PFSK-1 (cell line): ENCODE measurements around the gene ECE1.

ENCODE experiments used
- POLR2AphosphoS5 ChIP-seq: IDR thresholded peaks from 2 replicates; pipeline ENCODE4 v1.6.1; 2012; ENCODE audit warnings: low read depth, mild to moderate bottlenecking, control low read depth, low read length, moderate library complexity
- TAF1 ChIP-seq: IDR thresholded peaks from 2 replicates; pipeline ENCODE4 v1.6.1; 2012; ENCODE audit warnings: low read length, control low read depth, borderline replicate concordance; ENCODE audit not compliant: insufficient read depth
- TF ChIP-seq, protein P1 (sequence below), 2 experiments: IDR thresholded peaks; 2 replicates each; pipeline versions ENCODE4 v1.6.1 to v1.8.0; 2011 to 2012; ENCODE audit warnings: low read depth in 2 of 2, low read length in 2 of 2, control low read depth in 1 of 2, inconsistent platforms in 1 of 2, mild to moderate bottlenecking in 1 of 2, moderate library complexity in 1 of 2; ENCODE audit not compliant: insufficient read depth in 1 of 2

- no peak for TF ChIP-seq POLR2AphosphoS5
- TF ChIP-seq, protein P1, sequence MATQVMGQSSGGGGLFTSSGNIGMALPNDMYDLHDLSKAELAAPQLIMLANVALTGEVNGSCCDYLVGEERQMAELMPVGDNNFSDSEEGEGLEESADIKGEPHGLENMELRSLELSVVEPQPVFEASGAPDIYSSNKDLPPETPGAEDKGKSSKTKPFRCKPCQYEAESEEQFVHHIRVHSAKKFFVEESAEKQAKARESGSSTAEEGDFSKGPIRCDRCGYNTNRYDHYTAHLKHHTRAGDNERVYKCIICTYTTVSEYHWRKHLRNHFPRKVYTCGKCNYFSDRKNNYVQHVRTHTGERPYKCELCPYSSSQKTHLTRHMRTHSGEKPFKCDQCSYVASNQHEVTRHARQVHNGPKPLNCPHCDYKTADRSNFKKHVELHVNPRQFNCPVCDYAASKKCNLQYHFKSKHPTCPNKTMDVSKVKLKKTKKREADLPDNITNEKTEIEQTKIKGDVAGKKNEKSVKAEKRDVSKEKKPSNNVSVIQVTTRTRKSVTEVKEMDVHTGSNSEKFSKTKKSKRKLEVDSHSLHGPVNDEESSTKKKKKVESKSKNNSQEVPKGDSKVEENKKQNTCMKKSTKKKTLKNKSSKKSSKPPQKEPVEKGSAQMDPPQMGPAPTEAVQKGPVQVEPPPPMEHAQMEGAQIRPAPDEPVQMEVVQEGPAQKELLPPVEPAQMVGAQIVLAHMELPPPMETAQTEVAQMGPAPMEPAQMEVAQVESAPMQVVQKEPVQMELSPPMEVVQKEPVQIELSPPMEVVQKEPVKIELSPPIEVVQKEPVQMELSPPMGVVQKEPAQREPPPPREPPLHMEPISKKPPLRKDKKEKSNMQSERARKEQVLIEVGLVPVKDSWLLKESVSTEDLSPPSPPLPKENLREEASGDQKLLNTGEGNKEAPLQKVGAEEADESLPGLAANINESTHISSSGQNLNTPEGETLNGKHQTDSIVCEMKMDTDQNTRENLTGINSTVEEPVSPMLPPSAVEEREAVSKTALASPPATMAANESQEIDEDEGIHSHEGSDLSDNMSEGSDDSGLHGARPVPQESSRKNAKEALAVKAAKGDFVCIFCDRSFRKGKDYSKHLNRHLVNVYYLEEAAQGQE (IDR thresholded peaks at IDR 0.05; ENCODE audit: insufficient read depth in 1 of 2, low read depth in 2 of 2, low read length in 2 of 2): no peak
- no peak for TF ChIP-seq TAF1
These were observed 52.7 kb downstream of the ECE1 start for GRCh38 chr1:21237446-21238088.
